ENCODE data around the gene SSPN. TPM values are rescaled to one million over a fixed set of nuclear protein-coding genes. Genes with fewer than 3 reads are reported as not detected.

The SSPN gene
- total RNA-seq, 2 donors from 2014 or later, result 1.3 to 3.7 TPM

DNA sequence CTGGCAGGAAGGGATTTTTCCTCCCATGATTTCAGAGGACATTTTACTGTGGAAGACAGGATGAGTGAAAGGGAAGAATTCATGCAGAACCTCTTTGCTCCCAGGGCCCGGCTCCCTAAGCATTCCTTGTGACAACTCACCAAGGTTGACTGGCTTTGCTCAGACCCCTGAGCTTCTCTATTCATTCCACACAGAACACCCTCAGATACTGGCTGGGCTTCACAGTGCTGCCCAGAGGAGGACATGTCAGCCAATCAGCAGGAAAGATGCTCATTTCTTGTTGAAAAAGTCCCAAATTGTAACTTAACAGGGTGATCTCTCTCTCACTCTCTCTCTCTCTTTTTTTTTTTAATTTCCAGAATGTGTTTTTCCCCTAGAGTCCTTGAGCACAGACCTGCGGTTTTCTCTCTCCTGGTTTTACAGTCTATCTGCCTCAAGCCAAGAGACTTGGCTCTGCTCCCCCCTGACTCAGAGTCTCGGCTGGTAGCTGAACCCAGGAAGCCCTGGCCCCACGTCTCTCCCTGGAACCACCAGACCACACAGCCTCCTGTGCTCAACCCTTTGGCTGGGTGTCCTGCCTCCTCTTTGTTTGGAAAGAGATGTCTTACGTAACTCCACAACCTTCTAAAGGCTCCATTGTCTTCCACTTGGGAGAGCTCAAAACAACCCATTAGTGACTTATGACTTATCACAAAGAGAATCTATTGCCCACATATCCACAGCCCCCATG is 43.9 kb downstream of the SSPN start:
- H3K27me3 Mint-ChIP-seq (ENCODE audit: insufficient read depth), result peaks cover 3% of the 10 kb centered on the region
- H3K9me3 Mint-ChIP-seq, result no peaks in the 10 kb centered on the region
- 91 to 94% methylated on average over 3 to 5 of the region's 5 CpGs for WGBS, 2 experiments (ENCODE audit: insufficient coverage in 1 of 2, insufficient read length in 1 of 2)
- Histone ChIP-seq H3K9me3 (ENCODE audit: control insufficient read depth, low read length) (no peaks in the 10 kb centered on the region), H3K36me3 (ENCODE audit: control insufficient read depth, insufficient read depth, low read length) (no peaks in the 10 kb centered on the region), H3K4me3 (ENCODE audit: low read length) (no peak overlapping the region), H3K27me3 (ENCODE audit: control insufficient read depth, insufficient read depth, low read length, poor library complexity, severe bottlenecking) (no peaks in the 10 kb centered on the region), H3K4me1 (ENCODE audit: control insufficient read depth, insufficient read depth, low read length) (no peaks in the 10 kb centered on the region), H3K27ac (ENCODE audit: low read depth, low read length) (no peak overlapping the region), H3K9ac (ENCODE audit: extremely low read depth, low read length, poor library complexity, severe bottlenecking) (no peak overlapping the region)
- H3K36me3 Mint-ChIP-seq (ENCODE audit: low read depth), result no peaks in the 10 kb centered on the region
- no peak for DNase-seq
- H3K27ac Mint-ChIP-seq, result peak overlapping the region; percentile 22
- no peak overlapping the region for H3K4me3 Mint-ChIP-seq
- H3K4me1 Mint-ChIP-seq, result peaks cover 15% of the 10 kb centered on the region
- TF ChIP-seq, protein P1, sequence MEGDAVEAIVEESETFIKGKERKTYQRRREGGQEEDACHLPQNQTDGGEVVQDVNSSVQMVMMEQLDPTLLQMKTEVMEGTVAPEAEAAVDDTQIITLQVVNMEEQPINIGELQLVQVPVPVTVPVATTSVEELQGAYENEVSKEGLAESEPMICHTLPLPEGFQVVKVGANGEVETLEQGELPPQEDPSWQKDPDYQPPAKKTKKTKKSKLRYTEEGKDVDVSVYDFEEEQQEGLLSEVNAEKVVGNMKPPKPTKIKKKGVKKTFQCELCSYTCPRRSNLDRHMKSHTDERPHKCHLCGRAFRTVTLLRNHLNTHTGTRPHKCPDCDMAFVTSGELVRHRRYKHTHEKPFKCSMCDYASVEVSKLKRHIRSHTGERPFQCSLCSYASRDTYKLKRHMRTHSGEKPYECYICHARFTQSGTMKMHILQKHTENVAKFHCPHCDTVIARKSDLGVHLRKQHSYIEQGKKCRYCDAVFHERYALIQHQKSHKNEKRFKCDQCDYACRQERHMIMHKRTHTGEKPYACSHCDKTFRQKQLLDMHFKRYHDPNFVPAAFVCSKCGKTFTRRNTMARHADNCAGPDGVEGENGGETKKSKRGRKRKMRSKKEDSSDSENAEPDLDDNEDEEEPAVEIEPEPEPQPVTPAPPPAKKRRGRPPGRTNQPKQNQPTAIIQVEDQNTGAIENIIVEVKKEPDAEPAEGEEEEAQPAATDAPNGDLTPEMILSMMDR (conservative IDR thresholded peaks at IDR 0.05), result no peak

DNA sequence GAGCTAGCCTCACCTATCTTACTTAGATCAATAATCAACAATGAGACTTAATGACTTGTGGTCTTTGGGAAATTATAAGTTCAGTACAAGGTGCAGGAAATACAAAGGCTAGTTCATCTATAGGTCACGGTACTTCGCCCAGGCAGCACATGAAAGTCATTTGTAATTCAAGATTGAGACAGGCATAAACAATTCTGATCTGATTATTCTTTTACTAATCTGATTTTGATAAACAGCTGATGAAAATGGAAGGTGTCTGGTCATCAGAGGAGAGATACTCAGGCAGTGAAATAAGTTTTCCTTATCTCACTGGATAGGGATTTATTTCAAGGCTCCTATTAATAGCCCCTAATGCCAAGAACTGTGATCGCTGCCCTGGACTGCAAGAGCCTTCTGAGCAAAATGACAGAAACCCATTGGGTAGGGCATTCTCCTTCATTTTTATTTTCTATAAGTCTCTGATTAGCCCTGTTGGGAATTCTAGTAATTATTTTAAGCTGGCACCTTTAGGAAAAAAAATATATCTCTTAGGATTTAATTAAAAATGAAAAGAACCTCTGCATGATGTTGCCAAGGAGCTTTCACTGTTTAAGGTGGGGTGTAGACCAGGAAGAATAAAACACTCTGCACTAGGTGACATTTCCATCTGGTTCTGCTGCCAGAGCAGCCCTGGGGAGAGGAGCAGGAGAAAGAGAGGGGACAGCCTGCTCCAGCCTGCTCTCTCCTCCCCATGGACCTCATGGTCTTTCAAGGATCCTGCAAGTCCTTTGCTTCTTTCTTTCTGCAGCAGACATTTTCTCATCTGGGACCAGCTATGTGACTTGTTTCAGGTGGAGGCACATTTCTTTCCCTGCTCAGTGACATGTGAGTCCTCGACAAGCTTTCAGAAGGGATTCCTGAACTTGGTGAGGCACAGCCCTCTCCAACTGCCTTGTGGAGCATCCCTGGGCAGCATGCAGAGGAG is 44.8 kb downstream of the SSPN start:
- Mint-ChIP-seq H3K4me3 (no peak overlapping the region), H3K36me3 (ENCODE audit: low read depth) (no peaks in the 10 kb centered on the region), H3K4me1 (peaks cover 15% of the 10 kb centered on the region), H3K9me3 (no peaks in the 10 kb centered on the region), H3K27me3 (ENCODE audit: insufficient read depth) (peaks cover 3% of the 10 kb centered on the region), H3K27ac (no peak overlapping the region)
- H3K36me3 ChIP-seq (ENCODE audit: control insufficient read depth, insufficient read depth, low read length), result no peaks in the 10 kb centered on the region
- TF ChIP-seq, protein P1 (conservative IDR thresholded peaks at IDR 0.05), result no peak
- no peaks in the 10 kb centered on the region for H3K9me3 ChIP-seq (ENCODE audit: control insufficient read depth, low read length)
- 95 to 99% methylated on average over 3 to 4 of the region's 4 CpGs for WGBS, 2 experiments (ENCODE audit: insufficient coverage in 1 of 2, insufficient read length in 1 of 2)
- no peaks in the 10 kb centered on the region for H3K4me1 ChIP-seq (ENCODE audit: control insufficient read depth, insufficient read depth, low read length)
- no peak for DNase-seq
- H3K4me3 ChIP-seq (ENCODE audit: low read length), result no peak overlapping the region
- H3K27me3 ChIP-seq (ENCODE audit: control insufficient read depth, insufficient read depth, low read length, poor library complexity, severe bottlenecking), result no peaks in the 10 kb centered on the region
- H3K27ac ChIP-seq (ENCODE audit: low read depth, low read length), result no peak overlapping the region
- H3K9ac ChIP-seq (ENCODE audit: extremely low read depth, low read length, poor library complexity, severe bottlenecking), result no peak overlapping the region

DNA sequence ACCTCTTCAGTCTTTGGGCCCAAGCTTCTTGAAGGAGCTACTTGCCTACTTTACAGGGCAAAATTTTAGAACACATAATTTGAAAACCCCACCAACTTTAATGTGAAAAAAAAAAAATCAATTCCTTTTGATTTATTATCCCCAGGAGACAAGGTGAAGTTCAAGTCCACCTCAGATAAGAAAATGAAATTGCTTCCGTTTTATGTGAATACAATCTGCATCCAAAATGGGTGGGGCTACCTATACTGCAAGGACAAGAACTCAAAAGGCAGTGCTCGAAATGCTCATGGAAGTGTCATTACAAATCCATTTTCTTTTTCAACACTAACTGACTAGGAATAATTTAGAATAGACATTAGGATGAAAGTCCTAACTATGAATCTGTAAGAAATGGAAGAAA is 45.7 kb downstream of the SSPN start:
- Histone ChIP-seq H3K4me1 (ENCODE audit: control insufficient read depth, insufficient read depth, low read length) (no peaks in the 10 kb centered on the region), H3K4me3 (ENCODE audit: low read length) (no peak overlapping the region), H3K9ac (ENCODE audit: extremely low read depth, low read length, poor library complexity, severe bottlenecking) (no peak overlapping the region), H3K27ac (ENCODE audit: low read depth, low read length) (no peak overlapping the region), H3K27me3 (ENCODE audit: control insufficient read depth, insufficient read depth, low read length, poor library complexity, severe bottlenecking) (no peaks in the 10 kb centered on the region), H3K9me3 (ENCODE audit: control insufficient read depth, low read length) (no peaks in the 10 kb centered on the region), H3K36me3 (ENCODE audit: control insufficient read depth, insufficient read depth, low read length) (no peaks in the 10 kb centered on the region)
- 92 to 100% methylated on average over 1 to 2 of the region's 2 CpGs for WGBS, 2 experiments (ENCODE audit: insufficient coverage in 1 of 2, insufficient read length in 1 of 2)
- no peaks in the 10 kb centered on the region for H3K9me3 Mint-ChIP-seq
- H3K36me3 Mint-ChIP-seq (ENCODE audit: low read depth), result no peaks in the 10 kb centered on the region
- TF ChIP-seq, protein P1 (conservative IDR thresholded peaks at IDR 0.05), result no peak
- H3K4me3 Mint-ChIP-seq, result no peak overlapping the region
- no peak for DNase-seq
- peaks cover 17% of the 10 kb centered on the region for H3K4me1 Mint-ChIP-seq
- peaks cover 3% of the 10 kb centered on the region for H3K27me3 Mint-ChIP-seq (ENCODE audit: insufficient read depth)
- no peak overlapping the region for H3K27ac Mint-ChIP-seq
